Measurements from ENCODE around the gene ALOX5.

DNA sequence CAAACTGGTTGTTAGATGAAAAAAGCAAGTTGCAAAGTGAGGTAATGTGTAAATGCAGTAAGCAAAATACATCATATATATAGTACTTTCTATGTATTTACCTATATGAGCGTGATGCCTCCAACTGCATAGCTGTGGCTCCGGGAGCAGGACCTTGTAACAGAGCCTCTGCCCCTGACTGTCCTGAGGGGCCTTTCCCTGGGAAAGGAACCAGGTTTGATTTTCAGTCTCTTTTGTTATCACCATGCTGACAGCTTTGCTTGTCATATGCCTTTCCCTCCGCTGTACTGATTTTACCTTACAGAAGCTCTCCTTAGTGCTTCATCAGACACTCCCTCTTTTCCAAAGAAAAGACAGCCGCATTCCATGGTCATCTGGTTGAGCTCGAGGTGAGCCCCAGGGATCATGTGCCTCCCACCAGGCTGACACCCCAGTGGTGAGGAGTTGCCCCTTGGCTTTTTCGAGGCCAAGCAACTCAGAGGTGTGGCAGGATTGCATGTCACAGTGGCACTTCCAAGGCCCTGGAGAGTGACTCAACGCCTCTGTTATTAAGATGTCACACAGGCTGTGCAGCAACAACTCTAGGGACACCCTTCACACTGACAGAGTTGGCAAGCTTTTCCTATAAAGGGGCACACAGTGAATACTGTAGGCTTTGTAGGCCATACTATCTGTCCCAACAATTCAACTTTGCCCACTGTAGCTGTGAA, 78.9 kb downstream of the ALOX5 start:
- TF ChIP-seq, protein P1, sequence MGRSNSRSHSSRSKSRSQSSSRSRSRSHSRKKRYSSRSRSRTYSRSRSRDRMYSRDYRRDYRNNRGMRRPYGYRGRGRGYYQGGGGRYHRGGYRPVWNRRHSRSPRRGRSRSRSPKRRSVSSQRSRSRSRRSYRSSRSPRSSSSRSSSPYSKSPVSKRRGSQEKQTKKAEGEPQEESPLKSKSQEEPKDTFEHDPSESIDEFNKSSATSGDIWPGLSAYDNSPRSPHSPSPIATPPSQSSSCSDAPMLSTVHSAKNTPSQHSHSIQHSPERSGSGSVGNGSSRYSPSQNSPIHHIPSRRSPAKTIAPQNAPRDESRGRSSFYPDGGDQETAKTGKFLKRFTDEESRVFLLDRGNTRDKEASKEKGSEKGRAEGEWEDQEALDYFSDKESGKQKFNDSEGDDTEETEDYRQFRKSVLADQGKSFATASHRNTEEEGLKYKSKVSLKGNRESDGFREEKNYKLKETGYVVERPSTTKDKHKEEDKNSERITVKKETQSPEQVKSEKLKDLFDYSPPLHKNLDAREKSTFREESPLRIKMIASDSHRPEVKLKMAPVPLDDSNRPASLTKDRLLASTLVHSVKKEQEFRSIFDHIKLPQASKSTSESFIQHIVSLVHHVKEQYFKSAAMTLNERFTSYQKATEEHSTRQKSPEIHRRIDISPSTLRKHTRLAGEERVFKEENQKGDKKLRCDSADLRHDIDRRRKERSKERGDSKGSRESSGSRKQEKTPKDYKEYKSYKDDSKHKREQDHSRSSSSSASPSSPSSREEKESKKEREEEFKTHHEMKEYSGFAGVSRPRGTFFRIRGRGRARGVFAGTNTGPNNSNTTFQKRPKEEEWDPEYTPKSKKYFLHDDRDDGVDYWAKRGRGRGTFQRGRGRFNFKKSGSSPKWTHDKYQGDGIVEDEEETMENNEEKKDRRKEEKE (IDR thresholded peaks at IDR 0.05), result no peak
- TF ChIP-seq, protein P2, sequence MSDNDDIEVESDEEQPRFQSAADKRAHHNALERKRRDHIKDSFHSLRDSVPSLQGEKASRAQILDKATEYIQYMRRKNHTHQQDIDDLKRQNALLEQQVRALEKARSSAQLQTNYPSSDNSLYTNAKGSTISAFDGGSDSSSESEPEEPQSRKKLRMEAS (IDR thresholded peaks at IDR 0.05; ENCODE audit: low read depth, low read length), result no peak
- no peak for TF ChIP-seq CTCF (IDR thresholded peaks at IDR 0.05 in 2 of 3, conservative IDR thresholded peaks at IDR 0.05 in 1 of 3; ENCODE audit: control insufficient read depth in 2 of 3, extremely low read depth in 1 of 3, insufficient read depth in 1 of 3, low read depth in 3 of 3, low read length in 3 of 3)
